H9 (cell line): Measurements from ENCODE around the gene MLST8. TPM values are rescaled to one million over a fixed set of nuclear protein-coding genes. Genes with fewer than 3 reads are reported as not detected.
A peak's percentile ranks its signal among the peaks of the same experiment; 100 is the strongest.

ENCODE experiments used
- DNase-seq: peaks from one replicate; pipeline ENCODE4 v3.0.0-alpha.2; 2017
- H2AFZ ChIP-seq: one replicate; pipeline ENCODE4 v1.6.1; 2013; ENCODE audit warnings: mild to moderate bottlenecking, low read length, control low read depth, moderate library complexity
- H2AK5ac ChIP-seq: 2 replicates; pipeline ENCODE4 v1.6.1; 2013; ENCODE audit warnings: low read length, control low read depth, mixed read lengths; ENCODE audit not compliant: insufficient read length
- H2BK120ac ChIP-seq: one replicate; pipeline ENCODE4 v1.6.1; 2013; ENCODE audit warnings: low read depth, mild to moderate bottlenecking, low read length, control low read depth, inconsistent platforms; ENCODE audit not compliant: poor library complexity, severe bottlenecking
- H2BK12ac ChIP-seq: 2 replicates; pipeline ENCODE4 v1.6.1; 2013; ENCODE audit warnings: low read length, control low read depth, mixed read lengths, low read depth; ENCODE audit not compliant: insufficient read length
- H2BK15ac ChIP-seq: 2 replicates; pipeline ENCODE4 v1.6.1; 2013; ENCODE audit warnings: low read depth, low read length, control low read depth
- H2BK20ac ChIP-seq: one replicate; pipeline ENCODE4 v1.6.1; 2013; ENCODE audit warnings: low read depth, mild to moderate bottlenecking, low read length, control low read depth, inconsistent platforms; ENCODE audit not compliant: poor library complexity, severe bottlenecking
- H2BK5ac ChIP-seq: 2 replicates; pipeline ENCODE4 v1.6.1; 2013; ENCODE audit warnings: low read length, control low read depth, mixed read lengths; ENCODE audit not compliant: insufficient read length
- H3K14ac ChIP-seq: 2 replicates; pipeline ENCODE4 v1.6.1; 2013; ENCODE audit warnings: low read length, control low read depth; ENCODE audit not compliant: insufficient read depth
- H3K18ac ChIP-seq: 2 replicates; pipeline ENCODE4 v1.6.1; 2013; ENCODE audit warnings: low read depth, mild to moderate bottlenecking, mixed read lengths, low read length, control low read depth; ENCODE audit not compliant: insufficient read length
- H3K23ac ChIP-seq: 2 replicates; pipeline ENCODE4 v1.6.1; 2013; ENCODE audit warnings: low read length, control low read depth, mixed read lengths, low read depth; ENCODE audit not compliant: insufficient read length
- H3K23me2 ChIP-seq: 2 replicates; pipeline ENCODE4 v1.6.1; 2013; ENCODE audit warnings: low read depth, mild to moderate bottlenecking, mixed read lengths, low read length, control low read depth; ENCODE audit not compliant: insufficient read length, poor library complexity, severe bottlenecking
- H3K27ac ChIP-seq: 2 replicates; pipeline ENCODE4 v1.5.1; 2013; ENCODE audit warnings: low read length, control low read depth, mixed read lengths, low read depth; ENCODE audit not compliant: insufficient read length
- H3K27me3 ChIP-seq: 2 replicates; pipeline ENCODE4 v1.6.1; 2013; ENCODE audit warnings: low read length, control low read depth, inconsistent platforms; ENCODE audit not compliant: insufficient read depth
- H3K4ac ChIP-seq: 2 replicates; pipeline ENCODE4 v1.6.1; 2013; ENCODE audit warnings: low read depth, mild to moderate bottlenecking, control low read depth, inconsistent platforms, low read length, moderate library complexity
- H3K4me1 ChIP-seq: 2 replicates; pipeline ENCODE4 v1.6.1; 2013; ENCODE audit warnings: low read length, control low read depth, inconsistent platforms; ENCODE audit not compliant: insufficient read depth
- H3K4me2 ChIP-seq: 2 replicates; pipeline ENCODE4 v1.6.1; 2013; ENCODE audit warnings: low read length, control low read depth, mixed read lengths; ENCODE audit not compliant: insufficient read length, insufficient read depth
- H3K56ac ChIP-seq: 2 replicates; pipeline ENCODE4 v1.6.1; 2013; ENCODE audit warnings: low read depth, mild to moderate bottlenecking, mixed read lengths, low read length, control low read depth; ENCODE audit not compliant: insufficient read length
- H3K79me1 ChIP-seq: 2 replicates; pipeline ENCODE4 v1.6.1; 2013; ENCODE audit warnings: low read depth, mild to moderate bottlenecking, moderate library complexity, low read length, control low read depth, inconsistent platforms; ENCODE audit not compliant: insufficient read depth, poor library complexity, severe bottlenecking
- H3K79me2 ChIP-seq: 2 replicates; pipeline ENCODE4 v1.6.1; 2013; ENCODE audit warnings: low read length, control low read depth, inconsistent platforms; ENCODE audit not compliant: insufficient read depth
- H3K9ac ChIP-seq: 2 replicates; pipeline ENCODE4 v1.6.1; 2013; ENCODE audit warnings: low read length, control low read depth, mixed read lengths; ENCODE audit not compliant: insufficient read length; ENCODE audit errors: extremely low read depth
- H3K9me3 ChIP-seq: one replicate; pipeline ENCODE4 v1.6.1; 2013; ENCODE audit warnings: low read depth, low read length, inconsistent platforms; ENCODE audit not compliant: control insufficient read depth
- H3T11ph ChIP-seq: one replicate; pipeline ENCODE4 v1.6.1; 2013; ENCODE audit warnings: mild to moderate bottlenecking, low read length, control low read depth, inconsistent platforms
- H4K20me1 ChIP-seq: one replicate; pipeline ENCODE4 v1.6.1; 2013; ENCODE audit not compliant: control insufficient read depth, insufficient read length, insufficient read depth
- H4K5ac ChIP-seq: 2 replicates; pipeline ENCODE4 v1.6.1; 2013; ENCODE audit warnings: low read depth, mild to moderate bottlenecking, mixed read lengths, low read length, control low read depth; ENCODE audit not compliant: insufficient read length
- H4K8ac ChIP-seq: replicated peaks from 2 replicates; pipeline ENCODE4 v1.6.1; 2013; ENCODE audit warnings: low read length, control low read depth, mixed read lengths, low read depth; ENCODE audit not compliant: insufficient read length
- H4K91ac ChIP-seq: 2 replicates; pipeline ENCODE4 v1.6.1; 2013; ENCODE audit warnings: low read depth, mild to moderate bottlenecking, moderate library complexity, mixed read lengths, low read length, control low read depth; ENCODE audit not compliant: insufficient read length
- H3K27ac Mint-ChIP-seq, 3 experiments: 2 replicates in 2 of 3; 3 replicates in 1 of 3; pipeline ENCODE4 v1.8.0; 2020 to 2021; ENCODE audit warnings: mixed read lengths in 3 of 3, mild to moderate bottlenecking in 1 of 3, moderate library complexity in 1 of 3
- H3K27me3 Mint-ChIP-seq: 2 replicates; pipeline ENCODE4 v1.8.0; 2021; ENCODE audit warnings: low read depth, mild to moderate bottlenecking, moderate library complexity, mixed read lengths
- H3K36me3 Mint-ChIP-seq, 3 experiments: 2 replicates in 2 of 3; 3 replicates in 1 of 3; pipeline ENCODE4 v1.8.0; 2020 to 2021; ENCODE audit warnings: low read depth in 3 of 3, mixed read lengths in 3 of 3; ENCODE audit not compliant: insufficient read depth in 1 of 3
- H3K4me1 Mint-ChIP-seq, 2 experiments: 2 replicates each; pipeline ENCODE4 v1.8.0; 2020; ENCODE audit warnings: mixed read lengths in 2 of 2
- H3K4me3 Mint-ChIP-seq, 2 experiments: 2 replicates in 1 of 2; 3 replicates in 1 of 2; pipeline ENCODE4 v1.8.0; 2020 to 2021; ENCODE audit warnings: mild to moderate bottlenecking in 2 of 2, mixed read lengths in 2 of 2, moderate library complexity in 1 of 2
- H3K9me3 Mint-ChIP-seq, 2 experiments: 2 replicates in 1 of 2; 3 replicates in 1 of 2; pipeline ENCODE4 v1.8.0; 2020; ENCODE audit warnings: mild to moderate bottlenecking in 2 of 2, mixed read lengths in 2 of 2, moderate library complexity in 1 of 2
- WGBS: extraction: QIAGEN DNeasy Blood & Tissue Kit; methylation state at CpG from one replicate; pipeline ENCODE4 v1.1.7; 2013; ENCODE audit warnings: missing lambda C conversion rate, low lambda C conversion rate, mixed read lengths; ENCODE audit not compliant: insufficient read length; ENCODE audit errors: extremely low coverage; 5-methylcytosine and 5-hydroxymethylcytosine counted together
- total RNA-seq: library from RNA; stranded (reverse); gene quantifications from 2 replicates; pipeline ENCODE4 v1.2.1, GENCODE V29; 2021
- TF ChIP-seq, protein P1 (sequence below): fragments of 200-600 bp; sonication (generic); conservative IDR thresholded peaks from 3 replicates; pipeline ENCODE4 v1.8.0; 2021; ENCODE audit warnings: antibody characterized with exemption, mild to moderate bottlenecking

MLST8 gene
- total RNA-seq, 1 experiment from 2014 or later, result 74.5 TPM

- Histone ChIP-seq H2BK120ac (no peak overlapping the region), H2AFZ (no peak overlapping the region), H3K9me3 (no peaks in the 10 kb centered on the region), H4K5ac (no peak overlapping the region), H3K14ac (no peak overlapping the region), H3K27ac (no peak overlapping the region), H4K91ac (no peak overlapping the region), H3K27me3 (no peaks in the 10 kb centered on the region), H2BK15ac (no peak overlapping the region), H3K4me1 (no peaks in the 10 kb centered on the region), H3K4ac (no peak overlapping the region), H3T11ph (no peak overlapping the region), H3K56ac (no peak overlapping the region), H4K8ac (no peak overlapping the region), H2BK12ac (no peak overlapping the region), H3K4me2 (no peak overlapping the region), H3K79me1 (no peaks in the 10 kb centered on the region), H3K18ac (no peak overlapping the region), H3K9ac (no peak overlapping the region), H2BK20ac (no peak overlapping the region), H3K23ac (no peak overlapping the region), H2AK5ac (no peak overlapping the region), H2BK5ac (no peak overlapping the region), H3K23me2 (peaks cover 4% of the 10 kb centered on the region), H4K20me1 (peaks cover 2% of the 10 kb centered on the region), H3K79me2 (no peaks in the 10 kb centered on the region)
- Mint-ChIP-seq H3K4me3 (no peak overlapping the region; a peak in 1 of 5 replicates), H3K9me3 (no peaks in the 10 kb centered on the region), H3K4me1 (no peaks in the 10 kb centered on the region), H3K27me3 (no peaks in the 10 kb centered on the region), H3K36me3 (peaks cover 11 to 52% (median 48%) of the 10 kb centered on the region in 3 experiments), H3K27ac (peak overlapping the region in 2 of 3 experiments; percentile 70 to 92; a peak in 2 of 7 replicates)
- TF ChIP-seq, protein P1, sequence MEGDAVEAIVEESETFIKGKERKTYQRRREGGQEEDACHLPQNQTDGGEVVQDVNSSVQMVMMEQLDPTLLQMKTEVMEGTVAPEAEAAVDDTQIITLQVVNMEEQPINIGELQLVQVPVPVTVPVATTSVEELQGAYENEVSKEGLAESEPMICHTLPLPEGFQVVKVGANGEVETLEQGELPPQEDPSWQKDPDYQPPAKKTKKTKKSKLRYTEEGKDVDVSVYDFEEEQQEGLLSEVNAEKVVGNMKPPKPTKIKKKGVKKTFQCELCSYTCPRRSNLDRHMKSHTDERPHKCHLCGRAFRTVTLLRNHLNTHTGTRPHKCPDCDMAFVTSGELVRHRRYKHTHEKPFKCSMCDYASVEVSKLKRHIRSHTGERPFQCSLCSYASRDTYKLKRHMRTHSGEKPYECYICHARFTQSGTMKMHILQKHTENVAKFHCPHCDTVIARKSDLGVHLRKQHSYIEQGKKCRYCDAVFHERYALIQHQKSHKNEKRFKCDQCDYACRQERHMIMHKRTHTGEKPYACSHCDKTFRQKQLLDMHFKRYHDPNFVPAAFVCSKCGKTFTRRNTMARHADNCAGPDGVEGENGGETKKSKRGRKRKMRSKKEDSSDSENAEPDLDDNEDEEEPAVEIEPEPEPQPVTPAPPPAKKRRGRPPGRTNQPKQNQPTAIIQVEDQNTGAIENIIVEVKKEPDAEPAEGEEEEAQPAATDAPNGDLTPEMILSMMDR, result no peak
- DNase-seq, result no peak
- no CpG with 5 or more reads among the region's 29 CpGs for WGBS
Observed at GRCh38 chr16:2172688-2173335, 32.4 kb upstream of the MLST8 start.
